Measurements from ENCODE around the gene PCDH18.
"Not testable (repeated sequence)": the region's sequence is repeated elsewhere in the genome, so short reads cannot be mapped to it uniquely, and the experiment has no call there.

The PCDH18 gene

GRCh38 chr4:137531168-137531985 lies 917 bp downstream of the PCDH18 start:
- H3K4me3 ChIP-seq (ENCODE audit: low read depth, low read length): peak overlapping the region; percentile 62

DNA sequence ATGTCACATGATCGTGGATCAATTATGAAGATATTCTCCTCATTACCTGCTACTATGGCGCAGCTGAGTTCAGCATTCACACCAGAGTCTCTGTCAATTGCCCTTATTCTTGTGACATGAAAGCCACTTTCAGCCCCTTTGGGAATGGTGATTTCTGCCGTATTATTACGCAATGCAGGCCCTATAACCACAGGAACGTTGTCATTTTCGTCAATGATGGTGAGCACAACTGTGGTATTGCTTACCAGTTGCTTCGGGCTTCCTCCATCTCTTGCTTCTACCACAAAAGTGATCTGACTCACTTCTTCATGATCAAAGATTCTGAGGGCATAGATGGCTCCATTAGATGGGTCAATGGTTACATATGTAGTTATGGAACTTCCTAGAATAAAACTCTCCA lies 2.1 kb downstream of the PCDH18 start:
- peak overlapping the region; percentile 21 for H3K4me3 ChIP-seq (ENCODE audit: low read depth, low read length)

DNA sequence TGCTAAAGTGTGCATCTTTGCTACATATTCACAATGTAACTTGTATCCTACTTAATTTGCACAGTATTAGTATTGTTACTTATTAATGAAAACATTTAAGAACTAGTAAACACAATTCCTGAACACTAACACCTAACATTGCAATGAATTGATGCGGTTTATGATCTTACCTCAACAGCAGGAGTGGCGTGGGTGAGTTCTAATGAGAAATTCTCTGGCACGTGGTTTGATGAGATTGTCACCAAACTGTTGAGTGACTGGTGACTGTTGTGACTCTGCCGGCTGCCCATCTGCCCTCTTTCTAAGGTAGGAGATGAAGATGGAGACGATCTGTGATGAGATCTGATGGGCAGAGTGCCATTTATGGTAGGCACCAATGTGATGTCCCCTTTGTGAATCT lies 2.9 kb downstream of the PCDH18 start:
- H3K4me3 ChIP-seq (ENCODE audit: low read depth, low read length): peak overlapping the region; percentile 15

DNA sequence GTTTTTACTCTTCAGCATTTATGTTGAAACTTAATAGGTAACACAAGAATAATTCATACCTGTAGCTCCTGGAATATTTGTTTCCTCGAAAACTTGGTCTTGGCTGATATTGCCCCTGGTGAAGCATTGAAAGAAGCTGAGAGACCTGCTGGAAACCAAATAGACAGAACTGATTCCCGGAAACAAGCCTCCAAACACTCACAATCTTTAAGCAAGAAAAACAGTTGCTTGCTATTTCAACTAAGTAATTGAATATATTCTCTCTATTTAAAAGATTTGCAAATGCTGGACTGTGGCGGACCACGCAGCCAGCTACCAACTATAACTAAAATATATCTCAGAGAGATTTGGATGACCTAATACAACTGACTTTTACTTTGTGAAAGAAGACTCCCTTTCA lies 3.6 kb downstream of the PCDH18 start:
- H3K4me3 ChIP-seq (ENCODE audit: low read depth, low read length): peak overlapping the region; percentile 15

DNA sequence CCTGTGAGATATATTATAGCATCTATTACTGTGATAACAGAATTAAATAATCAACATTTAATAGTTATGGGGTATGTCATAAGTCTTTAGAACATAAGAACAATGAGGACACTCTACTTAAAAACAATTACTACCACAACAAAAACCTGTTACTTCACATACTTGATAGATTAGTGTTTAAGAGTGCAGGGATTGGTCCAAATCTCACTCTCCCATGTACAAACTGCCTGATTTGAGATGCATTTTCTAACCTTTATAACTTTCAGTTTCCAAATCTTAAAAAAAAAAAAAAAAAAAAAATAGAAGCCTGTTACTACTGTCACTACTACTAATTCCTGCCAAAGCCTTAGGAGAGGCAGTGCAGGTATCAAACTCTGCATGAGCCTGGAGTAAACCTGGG lies 5.6 kb downstream of the PCDH18 start:
- H3K4me3 ChIP-seq (ENCODE audit: low read depth, low read length): no peak overlapping the region

GRCh38 chr4:137524725-137525369 lies 7.4 kb downstream of the PCDH18 start:
- no peak overlapping the region for H3K4me3 ChIP-seq (ENCODE audit: low read depth, low read length)

- no peak overlapping the region for H3K4me3 ChIP-seq (ENCODE audit: low read depth, low read length)
Measured at GRCh38 chr4:137523329-137523728, 9.0 kb downstream of the PCDH18 start.

DNA sequence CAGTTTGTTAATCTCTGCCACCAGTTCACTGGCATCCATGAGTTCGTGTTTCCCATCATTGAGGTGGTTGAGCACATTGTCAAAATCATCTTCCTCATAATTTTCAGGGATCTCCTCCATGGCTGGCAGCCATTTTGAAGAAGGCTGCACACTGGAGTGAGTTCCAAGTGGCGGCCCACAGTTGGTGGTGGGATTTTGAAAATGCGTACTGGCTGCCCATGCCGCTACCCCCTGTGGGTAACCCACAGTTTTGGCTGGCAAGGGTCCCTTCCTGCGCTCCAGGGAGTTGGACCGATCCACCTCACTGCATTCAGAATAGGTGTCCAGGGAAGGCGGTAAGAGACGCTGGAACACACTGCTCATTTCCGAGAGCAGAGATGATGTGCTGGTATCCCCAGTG lies 11.2 kb downstream of the PCDH18 start:
- H3K4me3 ChIP-seq (ENCODE audit: low read depth, low read length): no peak overlapping the region

DNA sequence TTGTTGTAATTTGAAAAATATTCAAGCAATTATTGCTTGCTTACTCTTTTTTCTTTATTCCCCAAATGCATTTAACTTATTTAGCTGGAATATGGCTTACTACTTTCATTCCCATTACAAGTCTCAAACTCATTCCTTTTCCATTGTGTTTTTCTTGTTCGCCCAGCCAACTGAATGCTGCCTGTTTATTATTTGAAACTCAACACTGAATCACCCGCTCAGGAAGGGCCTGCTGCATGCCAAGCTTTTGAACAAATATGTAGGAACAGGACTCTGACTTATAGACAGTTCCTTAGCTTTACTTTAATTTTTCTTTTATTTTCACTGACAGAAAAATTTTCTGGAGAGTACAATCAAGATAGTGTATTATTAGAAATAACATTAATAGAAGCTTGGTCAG lies 12.9 kb downstream of the PCDH18 start:
- no peak overlapping the region for H3K4me3 ChIP-seq (ENCODE audit: low read depth, low read length)

DNA sequence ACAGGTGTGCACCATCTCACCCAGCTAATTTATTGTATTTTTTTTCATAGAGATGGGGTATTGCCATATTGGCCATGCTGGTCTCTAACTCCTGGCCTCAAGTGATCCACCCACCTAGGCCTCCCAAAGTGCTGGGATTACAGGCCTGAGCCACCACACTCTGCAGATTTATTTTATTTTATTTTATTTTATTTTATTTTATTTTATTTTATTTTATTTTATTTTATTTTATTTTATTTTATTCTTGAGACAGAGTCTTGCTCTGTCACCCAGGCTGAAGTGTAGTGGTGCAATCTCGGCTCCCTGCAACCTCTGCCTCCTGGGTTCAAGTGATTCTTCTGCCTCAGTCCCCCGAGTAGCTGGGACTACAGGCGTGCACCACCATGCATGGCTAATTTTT lies 15.0 kb downstream of the PCDH18 start:
- H3K4me3 ChIP-seq (ENCODE audit: low read depth, low read length): not testable (repeated sequence)

- H3K4me3 ChIP-seq (ENCODE audit: low read depth, low read length): no peak overlapping the region
Measured at GRCh38 chr4:137514406-137515111, 17.7 kb downstream of the PCDH18 start.

DNA sequence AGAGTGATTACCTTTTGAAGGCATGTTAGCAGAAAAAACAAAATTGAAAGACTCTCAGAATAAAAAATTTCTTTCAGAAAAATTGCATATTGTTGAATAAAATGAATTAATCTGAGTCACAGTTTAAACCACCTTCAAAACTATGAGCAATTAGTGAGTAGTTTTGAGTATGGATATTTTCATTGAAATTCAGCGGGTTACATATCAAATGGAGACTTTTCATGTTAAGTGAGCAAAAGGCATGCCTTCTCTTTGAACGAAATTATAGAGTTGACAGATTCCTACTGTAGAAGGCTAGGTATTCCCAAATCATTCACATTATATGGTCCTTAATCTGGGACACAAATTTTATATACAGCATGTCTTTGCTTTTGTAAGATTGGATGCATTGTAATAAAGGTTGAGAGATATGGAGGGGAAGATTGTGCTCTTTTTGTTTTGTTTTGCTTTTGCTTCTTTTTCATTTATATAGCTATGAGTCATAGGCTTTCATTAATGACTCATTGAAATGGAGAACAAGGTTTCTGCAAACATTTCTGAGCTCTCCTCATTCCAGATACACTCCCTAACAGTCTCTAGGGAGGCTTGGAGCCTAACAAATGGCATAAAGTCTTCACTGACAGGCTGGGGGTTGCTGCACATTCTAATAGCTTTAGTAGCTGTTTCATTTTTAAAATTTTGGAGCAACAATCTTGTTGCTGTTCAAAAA lies 21.6 kb downstream of the PCDH18 start:
- H3K4me3 ChIP-seq (ENCODE audit: low read depth, low read length): no peak overlapping the region

DNA sequence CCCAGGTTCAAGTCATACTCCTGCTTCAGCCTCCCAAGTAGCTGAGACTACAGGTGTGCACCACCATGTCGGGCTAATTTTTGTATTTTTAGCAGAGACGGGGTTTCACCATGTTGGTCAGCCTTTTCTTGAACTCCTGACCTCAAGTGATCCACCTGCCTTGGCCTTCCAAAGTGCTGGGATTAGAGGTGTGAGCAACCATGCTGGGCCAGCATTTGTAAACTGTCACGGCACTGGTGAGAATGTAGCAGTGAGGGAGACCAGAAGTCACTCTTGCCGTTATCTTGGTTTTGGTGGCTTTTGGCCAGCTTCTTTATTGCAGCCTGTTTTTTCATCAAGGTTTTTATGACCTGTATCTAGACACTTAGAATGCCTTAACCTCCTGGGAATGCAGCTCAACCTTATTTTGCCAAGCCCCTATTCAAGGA lies 22.4 kb downstream of the PCDH18 start:
- no peak overlapping the region for H3K4me3 ChIP-seq (ENCODE audit: low read depth, low read length)

GRCh38 chr4:137502339-137503129 lies 29.8 kb downstream of the PCDH18 start:
- no peak overlapping the region for H3K4me3 ChIP-seq (ENCODE audit: low read depth, low read length)

GRCh38 chr4:137496267-137496666 lies 36.0 kb downstream of the PCDH18 start:
- H3K4me3 ChIP-seq (ENCODE audit: low read depth, low read length): not testable (repeated sequence)

- no peak overlapping the region for H3K4me3 ChIP-seq (ENCODE audit: low read depth, low read length)
Measured at GRCh38 chr4:137495578-137495977, 36.7 kb downstream of the PCDH18 start.

GRCh38 chr4:137483313-137483959 lies 48.9 kb downstream of the PCDH18 start:
- not testable (repeated sequence) for H3K4me3 ChIP-seq (ENCODE audit: low read depth, low read length)

GRCh38 chr4:137479657-137480056 lies 52.6 kb downstream of the PCDH18 start:
- H3K4me3 ChIP-seq (ENCODE audit: low read depth, low read length): not testable (repeated sequence)

GRCh38 chr4:137476345-137476744 lies 55.9 kb downstream of the PCDH18 start:
- H3K4me3 ChIP-seq (ENCODE audit: low read depth, low read length): no peak overlapping the region

DNA sequence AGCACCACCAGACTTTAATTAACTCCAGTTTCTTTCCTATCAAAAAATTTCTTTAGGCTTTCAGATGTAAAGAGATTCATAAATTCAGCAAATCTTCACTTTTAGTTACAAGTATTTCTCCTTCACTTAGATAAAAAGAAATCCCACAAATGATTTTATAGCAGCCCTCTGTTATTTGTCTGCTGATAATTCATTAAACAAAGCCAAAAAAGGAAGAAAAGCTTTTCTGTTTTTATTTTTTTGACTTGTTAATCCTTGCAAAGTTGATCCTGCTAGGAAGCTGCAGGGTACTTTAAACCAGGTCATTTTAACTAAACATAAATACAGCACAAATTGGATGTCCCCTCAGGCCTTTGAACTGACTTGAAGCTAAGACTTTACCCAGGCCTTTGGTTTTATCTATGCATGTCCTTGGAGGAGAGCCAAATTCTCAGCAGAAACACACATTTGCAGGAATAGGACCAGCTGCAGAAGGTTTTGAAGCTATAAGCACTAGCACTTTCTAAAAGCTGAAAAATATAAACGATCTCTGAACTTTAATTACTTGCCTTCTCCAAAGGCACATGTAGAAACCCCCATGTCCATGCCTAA lies 57.5 kb downstream of the PCDH18 start:
- no peak overlapping the region for H3K4me3 ChIP-seq (ENCODE audit: low read depth, low read length)

All from iPS-11a (cell line).